ENCODE results near the gene C3orf20. TPM values are rescaled to one million over a fixed set of nuclear protein-coding genes. Genes with fewer than 3 reads are reported as not detected.

Gene C3orf20
- total RNA-seq, 1 donor from 2014 or later = 0.13 TPM

- Mint-ChIP-seq H3K27me3 (ENCODE audit: unreplicated experiment) (no peaks in the 10 kb centered on the region), H3K36me3 (ENCODE audit: low read depth, unreplicated experiment) (peaks cover 40% of the 10 kb centered on the region)
- no peak for DNase-seq (ENCODE audit: low spot score)
Observed at GRCh38 chr3:14658978-14659377, 16.0 kb upstream of the C3orf20 start.

GRCh38 chr3:14660942-14661341 lies 14.0 kb upstream of the C3orf20 start:
- H3K27me3 Mint-ChIP-seq (ENCODE audit: unreplicated experiment) = no peaks in the 10 kb centered on the region
- TF ChIP-seq, protein P1, sequence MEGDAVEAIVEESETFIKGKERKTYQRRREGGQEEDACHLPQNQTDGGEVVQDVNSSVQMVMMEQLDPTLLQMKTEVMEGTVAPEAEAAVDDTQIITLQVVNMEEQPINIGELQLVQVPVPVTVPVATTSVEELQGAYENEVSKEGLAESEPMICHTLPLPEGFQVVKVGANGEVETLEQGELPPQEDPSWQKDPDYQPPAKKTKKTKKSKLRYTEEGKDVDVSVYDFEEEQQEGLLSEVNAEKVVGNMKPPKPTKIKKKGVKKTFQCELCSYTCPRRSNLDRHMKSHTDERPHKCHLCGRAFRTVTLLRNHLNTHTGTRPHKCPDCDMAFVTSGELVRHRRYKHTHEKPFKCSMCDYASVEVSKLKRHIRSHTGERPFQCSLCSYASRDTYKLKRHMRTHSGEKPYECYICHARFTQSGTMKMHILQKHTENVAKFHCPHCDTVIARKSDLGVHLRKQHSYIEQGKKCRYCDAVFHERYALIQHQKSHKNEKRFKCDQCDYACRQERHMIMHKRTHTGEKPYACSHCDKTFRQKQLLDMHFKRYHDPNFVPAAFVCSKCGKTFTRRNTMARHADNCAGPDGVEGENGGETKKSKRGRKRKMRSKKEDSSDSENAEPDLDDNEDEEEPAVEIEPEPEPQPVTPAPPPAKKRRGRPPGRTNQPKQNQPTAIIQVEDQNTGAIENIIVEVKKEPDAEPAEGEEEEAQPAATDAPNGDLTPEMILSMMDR (IDR thresholded peaks at IDR 0.05; ENCODE audit: unreplicated experiment) = no peak
- no peak overlapping the region for H3K27ac Mint-ChIP-seq (ENCODE audit: unreplicated experiment)
- peak overlapping the region; percentile 71 for H3K4me3 Mint-ChIP-seq (ENCODE audit: unreplicated experiment)
- no peaks in the 10 kb centered on the region for H3K9me3 Mint-ChIP-seq (ENCODE audit: unreplicated experiment)
- no peak for DNase-seq (ENCODE audit: low spot score)
- H3K4me1 Mint-ChIP-seq (ENCODE audit: unreplicated experiment) = peaks cover 5% of the 10 kb centered on the region
- H3K36me3 Mint-ChIP-seq (ENCODE audit: low read depth, unreplicated experiment) = peaks cover 50% of the 10 kb centered on the region

More at GRCh38 chr3:14658978-14659377, 16.0 kb upstream of the C3orf20 start:
- Mint-ChIP-seq H3K4me3 (ENCODE audit: unreplicated experiment) (no peak overlapping the region), H3K27ac (ENCODE audit: unreplicated experiment) (no peak overlapping the region), H3K9me3 (ENCODE audit: unreplicated experiment) (no peaks in the 10 kb centered on the region), H3K4me1 (ENCODE audit: unreplicated experiment) (peaks cover 5% of the 10 kb centered on the region)
- TF ChIP-seq, protein P1 (IDR thresholded peaks at IDR 0.05; ENCODE audit: unreplicated experiment) = no peak

DNA sequence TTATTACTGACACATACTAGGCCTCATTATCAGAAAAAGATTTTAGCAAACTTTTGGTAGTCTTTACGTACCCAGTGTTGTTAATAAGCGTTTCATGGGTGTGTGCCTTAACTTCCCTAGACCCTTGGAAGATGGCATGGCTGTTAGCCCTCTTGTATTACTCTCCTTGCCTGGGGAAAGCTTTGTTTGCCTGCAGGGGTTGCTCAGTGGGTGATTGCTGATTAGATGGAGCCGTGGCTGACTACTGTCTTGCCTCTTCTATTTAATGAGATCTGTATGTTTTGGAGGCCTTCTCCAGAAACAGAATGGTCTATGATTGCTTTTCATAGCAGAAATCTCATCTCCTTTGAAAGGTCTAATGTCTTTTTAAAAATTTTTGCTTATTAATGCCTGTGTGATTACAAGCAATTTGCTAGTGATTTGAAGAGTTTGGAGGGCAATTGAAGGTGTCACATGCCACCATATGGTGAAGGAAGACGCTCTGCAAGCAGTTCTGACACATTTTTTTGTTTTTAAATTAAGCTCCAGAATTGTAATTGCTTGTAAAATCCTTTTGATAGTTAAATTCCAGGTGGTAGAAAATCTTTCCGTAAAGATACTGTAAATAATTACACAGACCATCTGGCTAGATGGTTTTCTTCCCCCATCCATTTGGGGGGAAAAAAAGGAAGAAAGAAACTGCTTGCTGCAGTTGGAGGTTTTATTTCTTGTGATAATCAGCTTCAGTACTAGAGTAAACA lies 11.4 kb upstream of the C3orf20 start:
- H3K4me1 Mint-ChIP-seq (ENCODE audit: unreplicated experiment) = no peaks in the 10 kb centered on the region
- H3K27ac Mint-ChIP-seq (ENCODE audit: unreplicated experiment) = no peak overlapping the region

GRCh38 chr3:14664170-14664569 lies 10.8 kb upstream of the C3orf20 start:
- H3K4me3 Mint-ChIP-seq (ENCODE audit: unreplicated experiment) = no peak overlapping the region
- TF ChIP-seq, protein P1 (IDR thresholded peaks at IDR 0.05; ENCODE audit: unreplicated experiment) = no peak
- H3K36me3 Mint-ChIP-seq (ENCODE audit: low read depth, unreplicated experiment) = peaks cover 35% of the 10 kb centered on the region
- no peak for DNase-seq (ENCODE audit: low spot score)
- no peaks in the 10 kb centered on the region for H3K4me1 Mint-ChIP-seq (ENCODE audit: unreplicated experiment)
- H3K9me3 Mint-ChIP-seq (ENCODE audit: unreplicated experiment) = no peaks in the 10 kb centered on the region
- H3K27me3 Mint-ChIP-seq (ENCODE audit: unreplicated experiment) = no peaks in the 10 kb centered on the region
- no peak overlapping the region for H3K27ac Mint-ChIP-seq (ENCODE audit: unreplicated experiment)

More for the DNA sequence above, 11.4 kb upstream of the C3orf20 start:
- Mint-ChIP-seq H3K9me3 (ENCODE audit: unreplicated experiment) (no peaks in the 10 kb centered on the region), H3K36me3 (ENCODE audit: low read depth, unreplicated experiment) (peaks cover 39% of the 10 kb centered on the region), H3K27me3 (ENCODE audit: unreplicated experiment) (no peaks in the 10 kb centered on the region), H3K4me3 (ENCODE audit: unreplicated experiment) (no peak overlapping the region)
- DNase-seq (ENCODE audit: low spot score) = no peak
- TF ChIP-seq, protein P1 (IDR thresholded peaks at IDR 0.05; ENCODE audit: unreplicated experiment) = no peak

DNA sequence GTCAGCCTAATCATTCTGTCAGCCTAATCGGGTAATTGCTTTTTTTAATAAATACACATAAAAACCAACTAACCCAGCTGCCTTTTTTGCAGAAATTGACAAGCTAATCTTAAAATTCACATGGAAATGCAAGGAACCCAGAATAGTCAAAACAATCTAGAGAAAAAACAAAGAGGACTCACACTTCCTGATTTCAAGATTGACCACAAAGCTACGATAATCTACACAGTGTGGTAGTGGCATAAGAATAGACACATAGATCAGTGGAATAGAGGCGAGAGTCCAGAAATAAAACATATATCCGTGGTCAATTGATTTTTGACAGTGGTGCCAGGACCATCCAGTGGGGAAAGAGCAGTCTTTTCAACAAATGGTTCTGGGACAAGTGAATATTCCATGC lies 2.4 kb upstream of the C3orf20 start:
- no peak for DNase-seq (ENCODE audit: low spot score)

More for the DNA sequence above, 2.4 kb upstream of the C3orf20 start:
- Mint-ChIP-seq H3K9me3 (ENCODE audit: unreplicated experiment) (no peaks in the 10 kb centered on the region), H3K4me1 (ENCODE audit: unreplicated experiment) (peaks cover 30% of the 10 kb centered on the region), H3K36me3 (ENCODE audit: low read depth, unreplicated experiment) (peaks cover 20% of the 10 kb centered on the region), H3K27ac (ENCODE audit: unreplicated experiment) (peak overlapping the region; percentile 59), H3K27me3 (ENCODE audit: unreplicated experiment) (peaks cover 2% of the 10 kb centered on the region), H3K4me3 (ENCODE audit: unreplicated experiment) (no peak overlapping the region)
- TF ChIP-seq, protein P1 (IDR thresholded peaks at IDR 0.05; ENCODE audit: unreplicated experiment) = no peak
